HepG2 (cell line): ENCODE results near the gene SIVA1. TPM values are rescaled to one million over a fixed set of nuclear protein-coding genes. Genes with fewer than 3 reads are reported as not detected.

Experiments used
- CREB1 ChIP-seq, 2 experiments: fragments of 450-650 bp in 1 of 2; IDR thresholded peaks; 2 replicates each; pipeline ENCODE4 v1.6.1; 2016 to 2017; ENCODE audit warnings: control low read depth in 1 of 2, mild to moderate bottlenecking in 1 of 2, missing compliant biosample characterization in 1 of 2, missing genetic modification characterization in 1 of 2
- ELF4 ChIP-seq: sonication (generic); formaldehyde crosslinking; IDR thresholded peaks from 2 replicates; pipeline ENCODE4 v1.5.0; 2020; ENCODE audit warnings: missing genetic modification reagents, mild to moderate bottlenecking, moderate library complexity, borderline replicate concordance
- FIP1L1 ChIP-seq: fragments of 200-400 bp; formaldehyde crosslinking; IDR thresholded peaks from 2 replicates; pipeline ENCODE4 v1.6.1; 2018; ENCODE audit warnings: low read depth, mild to moderate bottlenecking, low read length, moderate library complexity, borderline replicate concordance; ENCODE audit not compliant: insufficient read depth
- FOXA3 ChIP-seq: IDR thresholded peaks from 2 replicates; pipeline ENCODE4 v1.6.1; 2016; ENCODE audit warnings: missing genetic modification reagents, missing compliant biosample characterization
- HMGXB3 ChIP-seq: sonication (generic); formaldehyde crosslinking; IDR thresholded peaks from 2 replicates; pipeline ENCODE4 v1.4.0; 2020; ENCODE audit warnings: missing genetic modification reagents, borderline replicate concordance
- KDM6A ChIP-seq: IDR thresholded peaks from 2 replicates; pipeline ENCODE4 v1.6.1; 2016; ENCODE audit warnings: low read depth
- KLF13 ChIP-seq: sonication (generic); formaldehyde crosslinking; IDR thresholded peaks from 2 replicates; pipeline ENCODE4 v1.4.0; 2020; ENCODE audit warnings: mild to moderate bottlenecking, missing genetic modification reagents
- KLF16 ChIP-seq, 2 experiments: sonication (generic) in 1 of 2; formaldehyde crosslinking in 1 of 2; IDR thresholded peaks; 2 replicates each; pipeline versions ENCODE4 v1.6.1 to v1.8.0; 2016 to 2023; ENCODE audit warnings: missing genetic modification reagents in 2 of 2, missing compliant biosample characterization in 1 of 2
- NR3C1 ChIP-seq: sonication (generic); formaldehyde crosslinking; IDR thresholded peaks from 2 replicates; pipeline ENCODE4 v1.4.0; 2020; ENCODE audit warnings: missing genetic modification reagents
- PLSCR1 ChIP-seq: sonication (generic); formaldehyde crosslinking; IDR thresholded peaks from 2 replicates; pipeline ENCODE4 v1.5.0; 2020; ENCODE audit warnings: missing genetic modification reagents, mild to moderate bottlenecking, borderline replicate concordance
- TERF1 ChIP-seq: sonication (generic); formaldehyde crosslinking; IDR thresholded peaks from 2 replicates; pipeline ENCODE4 v1.8.0; 2022; ENCODE audit warnings: mild to moderate bottlenecking, missing genetic modification reagents, moderate library complexity
- ZC3H13 ChIP-seq: sonication (generic); formaldehyde crosslinking; IDR thresholded peaks from 2 replicates; pipeline ENCODE4 v1.8.1; 2023; ENCODE audit warnings: mild to moderate bottlenecking, missing genetic modification reagents, moderate library complexity
- ZNF18 ChIP-seq: sonication (generic); formaldehyde crosslinking; IDR thresholded peaks from 2 replicates; pipeline ENCODE4 v1.8.0; 2022; ENCODE audit warnings: mild to moderate bottlenecking, missing genetic modification reagents; ENCODE audit not compliant: insufficient replicate concordance
- ZNF672 ChIP-seq: sonication (generic); formaldehyde crosslinking; IDR thresholded peaks from 2 replicates; pipeline ENCODE4 v1.8.1; 2022; ENCODE audit warnings: missing genetic modification reagents
- ZNF747 ChIP-seq: sonication (generic); formaldehyde crosslinking; IDR thresholded peaks from 2 replicates; pipeline ENCODE4 v1.8.1; 2023; ENCODE audit warnings: missing genetic modification reagents, mild to moderate bottlenecking, borderline replicate concordance
- polyA plus RNA-seq, 8 experiments: library from polyadenylated mRNA; depleted of rRNA in 3 of 8; stranded (reverse) in 7 of 8; unstranded in 1 of 8; fragments of >200 nt; fragmentation: Illumina TruSeq in 4 of 8; extraction: Trizol in 4 of 8; gene quantifications; 2 replicates each; pipeline versions ENCODE4 v1.2.1 to v1.2.3, GENCODE V29; 2011 to 2016; ENCODE audit warnings: low read depth in 4 of 8, missing spikeins in 1 of 8, mixed read lengths in 1 of 8; ENCODE audit not compliant: insufficient read depth in 1 of 8
- total RNA-seq, 5 experiments: library from RNA; depleted of rRNA; stranded (reverse); fragments of >200 nt; fragmentation: Illumina TruSeq; extraction: Trizol; gene quantifications; 2 replicates each; pipeline ENCODE4 v1.2.3, GENCODE V29; 2016; ENCODE audit warnings: low read depth in 1 of 5
- TF ChIP-seq, protein P1 (sequence below): IDR thresholded peaks from 2 replicates; pipeline ENCODE4 v1.6.1; 2016; ENCODE audit warnings: mild to moderate bottlenecking

SIVA1 gene
- total and polyA plus RNA-seq, 2 of the 13 experiments (the other 11 are each of a cell fraction or from before 2014, with no cell fraction given), result 123 to 186 TPM

GRCh38 chr14:104735830-104736642, 16.9 kb upstream of the SIVA1 start (continued):
- TF ChIP-seq PLSCR1 (CRISPR knock-in tag) (no peak), ZNF672 (CRISPR knock-in tag) (no peak), ZNF18 (CRISPR knock-in tag) (no peak), TERF1 (CRISPR knock-in tag) (peak; percentile 89; the same call in 1 of the 2 replicates), FIP1L1 (no peak; the same call in 1 of the 2 replicates), KLF13 (CRISPR knock-in tag) (no peak), ZC3H13 (CRISPR knock-in tag) (peak; percentile 92), FOXA3 (CRISPR knock-in tag) (peak; percentile 91), NR3C1 (CRISPR knock-in tag) (no peak), KLF16 (CRISPR knock-in tag; IDR thresholded peaks at IDR 0.05) (peak in 1 of 2 experiments; percentile 51; a peak in 1 of 4 replicates), ZNF747 (CRISPR knock-in tag) (peak; percentile 87), CREB1 (IDR thresholded peaks at IDR 0.05) (peak; percentile 17; the same call in 1 of the 2 replicates), CREB1 (CRISPR knock-in tag; IDR thresholded peaks at IDR 0.05) (no peak; the same call in 1 of the 2 replicates), ELF4 (CRISPR knock-in tag) (peak; percentile 79; the same call in 1 of the 2 replicates), KDM6A (peak; percentile 65; the same call in 1 of the 2 replicates), HMGXB3 (CRISPR knock-in tag) (peak; percentile 73)
- TF ChIP-seq, protein P1, sequence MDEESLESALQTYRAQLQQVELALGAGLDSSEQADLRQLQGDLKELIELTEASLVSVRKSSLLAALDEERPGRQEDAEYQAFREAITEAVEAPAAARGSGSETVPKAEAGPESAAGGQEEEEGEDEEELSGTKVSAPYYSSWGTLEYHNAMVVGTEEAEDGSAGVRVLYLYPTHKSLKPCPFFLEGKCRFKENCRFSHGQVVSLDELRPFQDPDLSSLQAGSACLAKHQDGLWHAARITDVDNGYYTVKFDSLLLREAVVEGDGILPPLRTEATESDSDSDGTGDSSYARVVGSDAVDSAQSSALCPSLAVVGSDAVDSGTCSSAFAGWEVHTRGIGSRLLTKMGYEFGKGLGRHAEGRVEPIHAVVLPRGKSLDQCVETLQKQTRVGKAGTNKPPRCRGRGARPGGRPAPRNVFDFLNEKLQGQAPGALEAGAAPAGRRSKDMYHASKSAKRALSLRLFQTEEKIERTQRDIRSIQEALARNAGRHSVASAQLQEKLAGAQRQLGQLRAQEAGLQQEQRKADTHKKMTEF (CRISPR knock-in tag), result peak; percentile 87; the same call in 1 of the 2 replicates
